Measurements from ENCODE around the gene ACTN1.
A peak's percentile ranks its signal among the peaks of the same experiment; 100 is the strongest.

ACTN1 gene

DNA sequence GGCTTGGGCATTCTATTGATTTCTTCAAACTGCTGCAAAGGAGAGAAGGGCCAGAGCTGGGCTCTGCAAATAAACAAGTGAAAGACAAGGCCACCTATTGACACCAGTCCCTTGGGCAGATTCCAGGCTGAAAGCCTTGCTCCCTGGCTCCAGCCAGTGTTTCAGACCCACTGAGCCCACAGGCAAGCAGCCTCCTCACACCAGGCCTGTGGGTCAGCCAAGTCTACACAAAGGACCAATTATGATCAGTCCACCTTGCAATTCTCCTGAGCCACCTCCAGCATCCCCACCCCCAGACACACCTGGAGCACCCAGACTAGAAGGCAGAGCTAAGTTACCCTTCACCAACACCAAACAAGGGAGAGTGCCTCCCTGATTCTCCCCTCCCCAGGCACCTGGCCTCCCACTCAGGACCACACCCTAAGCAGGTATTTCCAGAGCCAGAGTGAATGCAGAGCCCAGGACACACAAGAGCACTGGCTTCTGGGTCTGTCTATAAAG lies 13.8 kb downstream of the ACTN1 start:
- FAIRE-seq (no peak), DNase-seq (ENCODE audit: insufficient read length, low spot score) (no peak)
- TF ChIP-seq PAX5 (IDR thresholded peaks at IDR 0.05; ENCODE audit: insufficient read depth, low read length, severe bottlenecking) = no peak
- TF ChIP-seq POLR2AphosphoS5 (IDR thresholded peaks at IDR 0.05; ENCODE audit: low read depth, low read length) = no peak
- TF ChIP-seq POLR2A (IDR thresholded peaks at IDR 0.05; ENCODE audit: low read depth, low read length) = no peak
- no peak for TF ChIP-seq POU2F2 (IDR thresholded peaks at IDR 0.05; ENCODE audit: low read depth, low read length)
- no peak for TF ChIP-seq TAF1 (IDR thresholded peaks at IDR 0.05; ENCODE audit: low read depth, low read length)

DNA sequence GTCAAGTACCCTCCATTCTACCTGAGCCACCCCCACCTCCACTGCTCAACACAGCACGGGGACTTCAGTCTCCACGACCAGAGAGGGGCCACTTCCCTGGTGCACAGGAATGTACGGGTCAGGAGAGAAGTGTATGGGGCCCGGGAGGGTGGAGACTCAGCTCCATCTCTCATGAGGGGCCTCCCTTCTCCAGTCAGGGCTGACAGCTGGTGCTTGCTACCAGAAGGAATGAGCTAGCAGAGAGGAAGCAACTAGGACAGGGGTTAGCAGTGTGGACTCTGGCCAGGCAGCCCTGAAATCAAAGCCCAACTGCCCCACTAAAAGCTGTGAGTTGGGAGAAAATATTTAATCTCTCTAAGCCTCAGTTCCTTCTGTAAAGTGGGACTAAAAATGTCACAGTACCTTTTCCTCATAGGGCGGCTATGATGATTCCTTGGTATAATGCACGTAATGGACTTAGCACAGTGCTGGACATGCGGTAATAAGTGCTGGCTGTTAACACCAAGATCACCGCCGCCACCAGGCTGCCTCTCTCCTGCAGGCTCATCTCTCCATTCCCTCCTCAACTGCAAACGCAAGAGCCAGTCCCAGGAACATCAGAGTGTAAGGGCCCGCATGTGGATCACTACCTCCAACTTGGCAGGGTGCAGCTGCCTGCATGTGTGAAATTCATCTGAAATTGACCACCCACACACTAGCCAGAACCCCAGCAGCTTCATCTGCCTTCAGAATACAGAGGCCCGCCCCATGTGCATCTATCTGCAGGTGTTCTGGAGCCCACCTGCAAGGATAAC lies 14.6 kb downstream of the ACTN1 start:
- DNase-seq (ENCODE audit: insufficient read length, low spot score) (no peak), FAIRE-seq (no peak)
- TF ChIP-seq TAF1 (IDR thresholded peaks at IDR 0.05; ENCODE audit: low read depth, low read length) = no peak
- no peak for TF ChIP-seq POLR2AphosphoS5 (IDR thresholded peaks at IDR 0.05; ENCODE audit: low read depth, low read length)
- TF ChIP-seq POLR2A (IDR thresholded peaks at IDR 0.05; ENCODE audit: low read depth, low read length) = no peak
- no peak for TF ChIP-seq SPI1 (IDR thresholded peaks at IDR 0.05; ENCODE audit: low read depth, low read length)
- no peak for TF ChIP-seq PAX5 (IDR thresholded peaks at IDR 0.05; ENCODE audit: insufficient read depth, low read length, severe bottlenecking)

DNA sequence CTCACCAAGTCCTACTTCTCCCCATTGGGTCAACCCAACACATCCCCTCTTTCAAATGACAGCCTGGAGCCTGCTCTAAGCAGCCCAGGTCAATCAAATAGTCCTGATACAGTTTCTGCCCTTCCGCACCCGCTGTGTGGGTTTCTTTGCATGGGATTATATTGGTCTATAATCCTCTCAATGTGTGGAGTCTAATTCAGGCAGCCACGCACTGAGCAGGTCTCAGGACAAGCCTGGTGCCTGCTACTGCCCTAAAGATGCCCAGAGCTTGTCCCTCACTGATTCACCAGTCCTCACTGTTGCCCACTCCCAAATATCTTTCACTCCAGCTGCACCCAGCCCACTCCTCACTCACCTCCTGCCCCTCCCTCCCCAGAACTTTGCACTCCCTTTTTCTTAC lies 16.4 kb downstream of the ACTN1 start:
- TF ChIP-seq POU2F2 (IDR thresholded peaks at IDR 0.05; ENCODE audit: low read depth, low read length) (no peak), TAF1 (IDR thresholded peaks at IDR 0.05; ENCODE audit: low read depth, low read length) (no peak), POLR2A (IDR thresholded peaks at IDR 0.05; ENCODE audit: low read depth, low read length) (no peak), SPI1 (IDR thresholded peaks at IDR 0.05; ENCODE audit: low read depth, low read length) (no peak), POLR2AphosphoS5 (IDR thresholded peaks at IDR 0.05; ENCODE audit: low read depth, low read length) (no peak)
- FAIRE-seq (no peak), DNase-seq (ENCODE audit: insufficient read length, low spot score) (no peak)

GRCh38 chr14:68961781-68962584 lies 17.1 kb downstream of the ACTN1 start:
- no peak for DNase-seq (ENCODE audit: insufficient read length, low spot score)

DNA sequence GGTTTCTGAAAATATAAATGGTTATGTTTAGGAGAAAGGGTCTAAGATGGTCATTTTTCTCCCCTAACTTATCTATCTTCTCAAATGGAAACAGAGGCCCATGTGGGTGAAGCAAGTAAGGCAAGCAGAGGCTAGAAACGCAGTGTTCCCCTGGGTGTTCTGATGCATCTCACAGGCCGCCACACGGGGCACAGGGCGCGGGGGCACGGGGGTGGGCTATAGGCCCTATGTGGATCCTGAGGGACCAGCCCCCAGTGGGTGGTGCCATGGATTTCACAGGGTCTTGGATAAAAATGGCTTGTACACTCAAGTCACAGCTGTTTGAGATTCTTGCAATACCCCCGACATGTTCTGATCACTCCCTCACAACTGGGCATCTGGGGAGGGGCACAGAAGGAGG lies 17.7 kb downstream of the ACTN1 start:
- DNase-seq (ENCODE audit: insufficient read length, low spot score) (no peak), FAIRE-seq (no peak)
- TF ChIP-seq SPI1 (IDR thresholded peaks at IDR 0.05; ENCODE audit: low read depth, low read length) (no peak), POU2F2 (IDR thresholded peaks at IDR 0.05; ENCODE audit: low read depth, low read length) (no peak), POLR2A (IDR thresholded peaks at IDR 0.05; ENCODE audit: low read depth, low read length) (no peak), POLR2AphosphoS5 (IDR thresholded peaks at IDR 0.05; ENCODE audit: low read depth, low read length) (no peak), TAF1 (IDR thresholded peaks at IDR 0.05; ENCODE audit: low read depth, low read length) (no peak), PAX5 (IDR thresholded peaks at IDR 0.05; ENCODE audit: insufficient read depth, low read length, severe bottlenecking) (no peak)

More at GRCh38 chr14:68961781-68962584, 17.1 kb downstream of the ACTN1 start:
- no peak for FAIRE-seq
- TF ChIP-seq PAX5 (IDR thresholded peaks at IDR 0.05; ENCODE audit: insufficient read depth, low read length, severe bottlenecking) (no peak), POLR2A (IDR thresholded peaks at IDR 0.05; ENCODE audit: low read depth, low read length) (no peak), POLR2AphosphoS5 (IDR thresholded peaks at IDR 0.05; ENCODE audit: low read depth, low read length) (no peak), SPI1 (IDR thresholded peaks at IDR 0.05; ENCODE audit: low read depth, low read length) (no peak), POU2F2 (IDR thresholded peaks at IDR 0.05; ENCODE audit: low read depth, low read length) (no peak)

DNA sequence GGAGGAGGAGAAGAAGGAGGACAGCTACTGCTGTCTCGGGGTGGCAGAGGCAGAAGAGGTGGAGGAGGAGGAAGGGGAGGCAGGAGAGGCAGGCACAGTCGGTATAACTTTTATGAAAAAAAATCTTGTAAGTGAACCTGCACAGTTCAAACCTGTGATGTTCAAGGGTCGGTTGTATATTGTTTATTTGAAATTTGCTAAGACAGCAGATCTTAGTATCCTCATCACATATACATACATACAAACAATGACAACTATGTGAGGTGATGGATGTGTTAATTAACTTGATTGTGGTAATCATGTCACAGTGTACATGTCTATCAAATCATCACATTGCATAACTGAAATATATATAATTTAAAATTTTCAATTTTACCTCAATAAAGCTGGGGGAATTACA lies 19.0 kb downstream of the ACTN1 start:
- FAIRE-seq (no peak), DNase-seq (ENCODE audit: insufficient read length, low spot score) (no peak)
- no peak for TF ChIP-seq POLR2A (IDR thresholded peaks at IDR 0.05; ENCODE audit: low read depth, low read length)
- TF ChIP-seq PAX5 (IDR thresholded peaks at IDR 0.05; ENCODE audit: insufficient read depth, low read length, severe bottlenecking) = no peak
- TF ChIP-seq POLR2AphosphoS5 (IDR thresholded peaks at IDR 0.05; ENCODE audit: low read depth, low read length) = no peak
- no peak for TF ChIP-seq TAF1 (IDR thresholded peaks at IDR 0.05; ENCODE audit: low read depth, low read length)
- TF ChIP-seq POU2F2 (IDR thresholded peaks at IDR 0.05; ENCODE audit: low read depth, low read length) = no peak
- TF ChIP-seq SPI1 (IDR thresholded peaks at IDR 0.05; ENCODE audit: low read depth, low read length) = no peak

GRCh38 chr14:68959035-68959434 lies 20.1 kb downstream of the ACTN1 start:
- TF ChIP-seq TAF1 (IDR thresholded peaks at IDR 0.05; ENCODE audit: low read depth, low read length) = no peak
- no peak for TF ChIP-seq POU2F2 (IDR thresholded peaks at IDR 0.05; ENCODE audit: low read depth, low read length)
- TF ChIP-seq POLR2AphosphoS5 (IDR thresholded peaks at IDR 0.05; ENCODE audit: low read depth, low read length) = no peak
- no peak for TF ChIP-seq POLR2A (IDR thresholded peaks at IDR 0.05; ENCODE audit: low read depth, low read length)
- TF ChIP-seq PAX5 (IDR thresholded peaks at IDR 0.05; ENCODE audit: insufficient read depth, low read length, severe bottlenecking) = no peak
- no peak for TF ChIP-seq SPI1 (IDR thresholded peaks at IDR 0.05; ENCODE audit: low read depth, low read length)
- no peak for FAIRE-seq
- no peak for DNase-seq (ENCODE audit: insufficient read length, low spot score)

- no peak for FAIRE-seq
- TF ChIP-seq POU2F2 (IDR thresholded peaks at IDR 0.05; ENCODE audit: low read depth, low read length) (no peak), SPI1 (IDR thresholded peaks at IDR 0.05; ENCODE audit: low read depth, low read length) (no peak), PAX5 (IDR thresholded peaks at IDR 0.05; ENCODE audit: insufficient read depth, low read length, severe bottlenecking) (no peak), TAF1 (IDR thresholded peaks at IDR 0.05; ENCODE audit: low read depth, low read length) (no peak), POLR2A (IDR thresholded peaks at IDR 0.05; ENCODE audit: low read depth, low read length) (no peak), POLR2AphosphoS5 (IDR thresholded peaks at IDR 0.05; ENCODE audit: low read depth, low read length) (no peak)
- DNase-seq (ENCODE audit: insufficient read length, low spot score) = no peak
Observed at GRCh38 chr14:68958553-68958952, 20.5 kb downstream of the ACTN1 start.

- TF ChIP-seq POU2F2 (IDR thresholded peaks at IDR 0.05; ENCODE audit: low read depth, low read length) = no peak
- peak; percentile 59 for TF ChIP-seq SPI1 (IDR thresholded peaks at IDR 0.05; ENCODE audit: low read depth, low read length)
- DNase-seq (ENCODE audit: insufficient read length, low spot score) = no peak
- no peak for FAIRE-seq
Observed at GRCh38 chr14:68957775-68958174, 21.3 kb downstream of the ACTN1 start.
